Hepatocyte (in vitro differentiated cells): ENCODE data around the gene GRIK4. TPM values are rescaled to one million over a fixed set of nuclear protein-coding genes. Genes with fewer than 3 reads are reported as not detected.

Source experiments
- DNase-seq: peaks from one replicate; pipeline ENCODE4 v3.0.0-alpha.2; 2016; ENCODE audit warnings: low spot score
- H2AFZ ChIP-seq: fragments of 200-600 bp; sonication (generic); 2 replicates; pipeline ENCODE4 v1.6.0; 2016; ENCODE audit warnings: antibody characterized with exemption, mild to moderate bottlenecking
- H3K27ac ChIP-seq: fragments of 200-600 bp; sonication (generic); 2 replicates; pipeline ENCODE4 v1.5.1; 2016; ENCODE audit warnings: mild to moderate bottlenecking
- H3K27me3 ChIP-seq: fragments of 200-600 bp; sonication (generic); 2 replicates; pipeline ENCODE4 v1.6.1; 2016
- H3K36me3 ChIP-seq: fragments of 200-600 bp; sonication (generic); replicated peaks from 2 replicates; pipeline ENCODE4 v1.5.1; 2016; ENCODE audit warnings: low read depth; ENCODE audit not compliant: insufficient read depth
- H3K4me1 ChIP-seq: fragments of 200-600 bp; sonication (generic); 2 replicates; pipeline ENCODE4 v1.5.1; 2016; ENCODE audit warnings: mild to moderate bottlenecking, moderate library complexity; ENCODE audit not compliant: insufficient read depth
- H3K4me2 ChIP-seq: fragments of 200-600 bp; sonication (generic); 2 replicates; pipeline ENCODE4 v1.6.0; 2016
- H3K4me3 ChIP-seq: fragments of 200-600 bp; sonication (generic); 2 replicates; pipeline ENCODE4 v1.5.1; 2016; ENCODE audit warnings: mild to moderate bottlenecking
- H3K79me2 ChIP-seq: fragments of 200-600 bp; sonication (generic); 2 replicates; pipeline ENCODE4 v1.6.0; 2017; ENCODE audit warnings: mild to moderate bottlenecking
- H3K9me2 ChIP-seq: fragments of 200-600 bp; sonication (generic); replicated peaks from 2 replicates; pipeline ENCODE4 v1.6.0; 2017; ENCODE audit warnings: mild to moderate bottlenecking; ENCODE audit not compliant: insufficient read depth
- H3K9me3 ChIP-seq: fragments of 200-600 bp; sonication (generic); 2 replicates; pipeline ENCODE4 v1.5.1; 2016; ENCODE audit warnings: low read depth, mild to moderate bottlenecking
- H4K20me1 ChIP-seq: fragments of 200-600 bp; sonication (generic); 2 replicates; pipeline ENCODE4 v1.6.0; 2016; ENCODE audit warnings: mild to moderate bottlenecking; ENCODE audit not compliant: insufficient read depth, poor library complexity, severe bottlenecking
- EZH2 ChIP-seq: fragments of 200-600 bp; sonication (generic); IDR thresholded peaks from 2 replicates; pipeline ENCODE4 v1.6.1; 2016; ENCODE audit warnings: antibody characterized with exemption, mild to moderate bottlenecking, borderline replicate concordance
- EZH2phosphoT487 ChIP-seq: fragments of 200-600 bp; sonication (generic); IDR thresholded peaks from one replicate; pipeline ENCODE4 v1.6.1; 2018; ENCODE audit warnings: antibody characterized with exemption, mild to moderate bottlenecking, low read depth, moderate library complexity; ENCODE audit not compliant: unreplicated experiment, severe bottlenecking
- WGBS: methylation state at CpG from one replicate; pipeline ENCODE4 v1.1.6; 2016; ENCODE audit warnings: low lambda C conversion rate; ENCODE audit errors: missing lambda C conversion rate; 5-methylcytosine and 5-hydroxymethylcytosine counted together
- polyA plus RNA-seq: library from polyadenylated mRNA; unstranded; fragments of >200 nt; fragmentation: Nextera tagmentation; extraction: Ambion mirVana; gene quantifications from 2 replicates; pipeline ENCODE4 v1.2.1, GENCODE V29; 2016
- total RNA-seq: library from RNA; depleted of rRNA; stranded (reverse); fragments of >200 nt; gene quantifications from 2 replicates; pipeline ENCODE4 v1.2.3, GENCODE V29; 2014
- TF ChIP-seq, protein P1 (sequence below): fragments of 200-600 bp; sonication (generic); IDR thresholded peaks from 2 replicates; pipeline ENCODE4 v1.5.1; 2016; ENCODE audit warnings: antibody characterized with exemption, mild to moderate bottlenecking; ENCODE audit not compliant: poor library complexity

GRIK4 gene
- total and polyA plus RNA-seq, 2 experiments from 2014 or later, result 1.5 to 2.3 TPM

DNA sequence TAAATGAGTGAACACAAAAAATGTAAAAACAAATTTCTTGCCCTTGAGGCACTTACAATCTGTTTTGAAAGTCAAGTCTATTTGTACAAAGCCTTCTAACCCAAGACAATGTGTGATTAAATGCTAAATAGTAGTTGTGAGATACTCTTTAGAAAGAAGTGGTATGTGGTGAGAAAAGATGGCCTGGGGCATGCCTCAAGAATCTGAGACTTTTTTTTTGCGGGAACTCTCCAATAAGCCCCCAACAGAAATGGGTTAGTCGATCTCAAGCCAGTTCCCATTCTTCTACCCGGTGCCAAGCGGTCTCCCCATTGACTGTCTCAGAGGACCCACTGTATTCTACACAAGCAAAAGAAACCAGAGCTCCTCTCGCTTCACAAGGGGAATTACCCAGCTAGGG, 485.4 kb downstream of the GRIK4 start:
- H3K9me3 ChIP-seq, result no peaks in the 10 kb centered on the region
- no peaks in the 10 kb centered on the region for H4K20me1 ChIP-seq
- H3K27ac ChIP-seq, result no peak overlapping the region
- no peak for DNase-seq
- no peak overlapping the region for H2AFZ ChIP-seq
- WGBS, result 76% methylated on average over 5 of the region's 5 CpGs
- peaks cover 22% of the 10 kb centered on the region for H3K27me3 ChIP-seq
- TF ChIP-seq EZH2phosphoT487 (no peak), EZH2 (no peak)
- TF ChIP-seq, protein P1, sequence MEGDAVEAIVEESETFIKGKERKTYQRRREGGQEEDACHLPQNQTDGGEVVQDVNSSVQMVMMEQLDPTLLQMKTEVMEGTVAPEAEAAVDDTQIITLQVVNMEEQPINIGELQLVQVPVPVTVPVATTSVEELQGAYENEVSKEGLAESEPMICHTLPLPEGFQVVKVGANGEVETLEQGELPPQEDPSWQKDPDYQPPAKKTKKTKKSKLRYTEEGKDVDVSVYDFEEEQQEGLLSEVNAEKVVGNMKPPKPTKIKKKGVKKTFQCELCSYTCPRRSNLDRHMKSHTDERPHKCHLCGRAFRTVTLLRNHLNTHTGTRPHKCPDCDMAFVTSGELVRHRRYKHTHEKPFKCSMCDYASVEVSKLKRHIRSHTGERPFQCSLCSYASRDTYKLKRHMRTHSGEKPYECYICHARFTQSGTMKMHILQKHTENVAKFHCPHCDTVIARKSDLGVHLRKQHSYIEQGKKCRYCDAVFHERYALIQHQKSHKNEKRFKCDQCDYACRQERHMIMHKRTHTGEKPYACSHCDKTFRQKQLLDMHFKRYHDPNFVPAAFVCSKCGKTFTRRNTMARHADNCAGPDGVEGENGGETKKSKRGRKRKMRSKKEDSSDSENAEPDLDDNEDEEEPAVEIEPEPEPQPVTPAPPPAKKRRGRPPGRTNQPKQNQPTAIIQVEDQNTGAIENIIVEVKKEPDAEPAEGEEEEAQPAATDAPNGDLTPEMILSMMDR, result no peak
- no peaks in the 10 kb centered on the region for H3K36me3 ChIP-seq
- no peaks in the 10 kb centered on the region for H3K79me2 ChIP-seq
- H3K4me2 ChIP-seq, result no peak overlapping the region
- H3K4me1 ChIP-seq, result no peaks in the 10 kb centered on the region
- H3K9me2 ChIP-seq, result no peaks in the 10 kb centered on the region
- no peak overlapping the region for H3K4me3 ChIP-seq

DNA sequence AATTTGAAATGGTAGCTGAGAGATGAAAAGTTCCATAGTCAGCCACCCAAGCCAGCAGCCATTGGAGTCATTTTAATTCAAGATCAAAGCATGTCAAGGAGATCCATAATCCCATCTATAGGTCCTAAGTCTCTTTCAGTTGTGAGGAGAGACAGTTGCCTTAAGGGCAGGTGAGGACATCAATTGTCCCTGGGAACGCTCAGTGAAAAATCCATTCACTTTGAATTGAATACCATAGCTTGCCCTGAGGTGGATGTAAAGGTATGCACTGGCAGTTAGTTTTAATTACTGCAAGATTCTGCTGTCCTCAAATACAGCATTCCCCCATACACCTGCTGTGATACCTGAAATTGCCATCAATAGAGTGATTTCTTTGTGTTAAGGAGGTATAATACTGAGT, 487.0 kb downstream of the GRIK4 start:
- TF ChIP-seq EZH2phosphoT487 (no peak), EZH2 (no peak)
- TF ChIP-seq, protein P1, result no peak
- Histone ChIP-seq H2AFZ (no peak overlapping the region), H3K9me2 (no peaks in the 10 kb centered on the region), H4K20me1 (no peaks in the 10 kb centered on the region), H3K36me3 (no peaks in the 10 kb centered on the region), H3K4me1 (no peaks in the 10 kb centered on the region), H3K27me3 (peaks cover 22% of the 10 kb centered on the region), H3K27ac (no peak overlapping the region), H3K79me2 (no peaks in the 10 kb centered on the region), H3K4me2 (no peak overlapping the region), H3K4me3 (no peak overlapping the region), H3K9me3 (no peaks in the 10 kb centered on the region)
- no peak for DNase-seq
- 78% methylated on average over 1 of the region's 1 CpG for WGBS

DNA sequence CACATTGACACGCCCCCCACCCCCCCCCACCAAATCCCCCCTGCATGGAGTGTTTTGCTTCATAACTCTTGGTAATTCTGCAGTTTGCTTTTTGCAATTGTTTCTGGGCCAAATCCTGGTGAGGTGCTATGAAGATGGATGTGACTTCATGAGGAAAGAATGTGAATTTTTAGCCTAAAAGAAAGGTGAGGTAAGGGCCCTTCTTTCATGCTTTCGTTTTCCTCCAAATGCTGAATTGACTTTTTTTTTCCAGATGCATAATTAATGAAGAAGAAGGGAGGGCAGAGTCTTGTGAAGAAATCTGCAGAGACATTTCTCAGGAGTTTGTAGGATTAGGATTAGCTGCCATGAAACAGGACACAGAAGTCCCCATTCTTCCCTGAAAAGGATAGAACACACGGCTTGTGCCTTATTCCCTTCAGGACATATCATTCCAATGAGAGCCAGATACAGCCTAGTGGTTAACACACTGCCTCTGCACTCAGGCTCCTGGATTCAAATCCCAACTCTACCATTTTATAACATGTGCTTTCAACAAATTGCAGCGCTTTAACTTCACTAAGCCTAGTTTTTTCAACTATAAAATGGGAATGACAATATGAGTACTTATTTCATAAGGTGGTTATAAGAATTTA, 492.8 kb downstream of the GRIK4 start:
- Histone ChIP-seq H3K79me2 (no peaks in the 10 kb centered on the region), H3K4me2 (no peak overlapping the region), H3K9me2 (no peaks in the 10 kb centered on the region), H4K20me1 (no peaks in the 10 kb centered on the region), H3K36me3 (no peaks in the 10 kb centered on the region), H2AFZ (no peak overlapping the region), H3K27me3 (peaks cover 5% of the 10 kb centered on the region), H3K27ac (no peak overlapping the region), H3K4me3 (no peak overlapping the region), H3K4me1 (no peaks in the 10 kb centered on the region), H3K9me3 (no peaks in the 10 kb centered on the region)
- no peak for DNase-seq
- WGBS, result 54% methylated on average over 4 of the region's 4 CpGs
- TF ChIP-seq, protein P1, result no peak
- TF ChIP-seq EZH2phosphoT487, result no peak
- TF ChIP-seq EZH2, result no peak

DNA sequence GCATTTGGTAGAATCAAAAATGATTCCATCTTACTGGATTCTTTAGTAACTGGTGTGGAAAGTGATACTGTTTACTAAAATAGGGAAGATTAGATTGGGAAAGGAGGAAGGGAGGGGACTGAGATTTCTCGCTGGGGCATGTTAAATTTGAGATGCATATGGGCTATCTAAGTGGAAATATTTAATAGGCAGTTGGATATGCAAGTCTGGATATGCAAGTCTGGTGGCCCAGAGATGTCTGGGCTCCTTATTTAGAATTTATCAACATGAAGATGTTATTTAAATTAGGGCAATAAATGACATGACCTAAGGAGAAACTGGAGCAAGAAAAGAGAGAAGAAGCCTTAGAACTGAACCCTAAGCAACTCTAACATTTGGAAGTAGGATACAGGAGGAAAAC, 495.4 kb downstream of the GRIK4 start:
- Histone ChIP-seq H3K27me3 (no peaks in the 10 kb centered on the region), H3K36me3 (no peaks in the 10 kb centered on the region), H2AFZ (no peak overlapping the region), H3K27ac (no peak overlapping the region), H3K9me2 (no peaks in the 10 kb centered on the region), H3K4me3 (no peak overlapping the region), H3K4me2 (no peak overlapping the region), H4K20me1 (no peaks in the 10 kb centered on the region), H3K4me1 (no peaks in the 10 kb centered on the region), H3K9me3 (no peaks in the 10 kb centered on the region), H3K79me2 (no peaks in the 10 kb centered on the region)
- DNase-seq, result no peak
- TF ChIP-seq, protein P1, result no peak
- TF ChIP-seq EZH2phosphoT487, result no peak
- no peak for TF ChIP-seq EZH2
- WGBS, result 83% methylated on average over 1 of the region's 1 CpG
